Type B pancreatic cell (in vitro differentiated cells): ENCODE data around the gene IGFBP4. TPM values are rescaled to one million over a fixed set of nuclear protein-coding genes. Genes with fewer than 3 reads are reported as not detected.
A peak's percentile ranks its signal among the peaks of the same experiment; 100 is the strongest.

Source experiments
- DNase-seq: peaks from one replicate; pipeline ENCODE4 v3.0.0; 2021; ENCODE audit warnings: mixed read lengths; ENCODE audit not compliant: unreplicated experiment; ENCODE audit errors: extremely low spot score
- H3K27ac Mint-ChIP-seq: 2 replicates; pipeline ENCODE4 v1.8.0; 2021; ENCODE audit warnings: mild to moderate bottlenecking, mixed read lengths
- H3K27me3 Mint-ChIP-seq: 2 replicates; pipeline ENCODE4 v1.8.0; 2021; ENCODE audit warnings: mixed read lengths
- H3K36me3 Mint-ChIP-seq: 2 replicates; pipeline ENCODE4 v1.8.0; 2021; ENCODE audit warnings: mixed read lengths
- H3K4me1 Mint-ChIP-seq: one replicate; pipeline ENCODE4 v1.8.0; 2021; ENCODE audit warnings: mixed read lengths; ENCODE audit not compliant: unreplicated experiment
- H3K4me3 Mint-ChIP-seq: 2 replicates; pipeline ENCODE4 v1.8.0; 2021; ENCODE audit warnings: mild to moderate bottlenecking, mixed read lengths
- H3K9me3 Mint-ChIP-seq: 2 replicates; pipeline ENCODE4 v1.8.0; 2021; ENCODE audit warnings: mixed read lengths
- total RNA-seq: library from RNA; stranded (reverse); gene quantifications from 2 replicates; pipeline ENCODE4 v1.2.1, GENCODE V29; 2021; ENCODE audit warnings: low replicate concordance
- TF ChIP-seq, protein P1 (sequence below): fragments of 200-600 bp; sonication (generic); conservative IDR thresholded peaks from 2 replicates; pipeline ENCODE4 v1.5.0; 2021; ENCODE audit warnings: antibody characterized with exemption, mild to moderate bottlenecking

IGFBP4 gene
- total RNA-seq, 1 donor from 2014 or later, result 78.2 TPM

DNA sequence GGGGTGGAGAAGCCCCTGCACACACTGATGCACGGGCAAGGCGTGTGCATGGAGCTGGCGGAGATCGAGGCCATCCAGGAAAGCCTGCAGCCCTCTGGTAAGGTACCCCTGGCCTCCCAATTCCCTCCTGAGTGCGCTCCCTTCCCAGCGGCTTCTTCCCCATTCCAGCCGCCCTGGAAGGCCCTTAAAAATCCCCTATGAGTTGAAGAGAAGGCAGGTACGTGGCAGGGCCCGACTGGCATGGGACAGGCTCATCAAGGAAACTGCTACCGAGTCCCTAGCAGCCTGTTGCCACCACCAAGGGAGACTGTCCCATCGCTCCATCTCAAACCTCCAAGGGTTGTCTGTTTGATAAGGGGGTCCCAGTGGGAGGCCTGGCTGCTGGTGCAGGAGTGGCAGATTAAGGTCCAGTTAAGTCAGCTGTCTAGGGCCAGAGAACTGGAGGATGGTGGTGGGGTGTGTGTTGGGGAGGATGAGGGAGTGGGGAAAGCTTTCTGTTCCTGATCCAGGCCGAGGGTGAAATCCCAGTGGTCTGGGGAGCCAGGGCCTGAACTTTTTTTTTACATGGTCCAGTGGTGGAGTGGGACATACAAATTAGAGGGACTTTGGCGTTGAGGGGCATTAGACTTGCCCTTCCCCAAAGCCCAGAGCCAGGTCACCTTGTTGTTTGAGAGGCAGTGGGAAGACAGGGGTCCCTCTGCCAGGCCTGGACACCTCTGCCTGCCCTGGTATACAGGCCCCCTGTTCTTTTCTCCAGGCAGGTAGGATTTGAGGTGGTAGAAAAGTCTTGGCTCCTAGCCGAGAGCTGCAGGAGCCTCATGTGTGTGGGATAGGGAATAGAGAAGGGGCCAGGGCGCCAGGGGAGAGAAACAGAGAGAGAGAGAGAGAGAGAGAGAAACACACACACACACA is 994 bp downstream of the IGFBP4 start:
- peaks cover 21% of the 10 kb centered on the region for H3K27me3 Mint-ChIP-seq
- H3K27ac Mint-ChIP-seq, result peak overlapping the region; percentile 76
- DNase-seq, result no peak
- no peaks in the 10 kb centered on the region for H3K9me3 Mint-ChIP-seq
- H3K36me3 Mint-ChIP-seq, result peaks cover 4% of the 10 kb centered on the region
- TF ChIP-seq, protein P1, sequence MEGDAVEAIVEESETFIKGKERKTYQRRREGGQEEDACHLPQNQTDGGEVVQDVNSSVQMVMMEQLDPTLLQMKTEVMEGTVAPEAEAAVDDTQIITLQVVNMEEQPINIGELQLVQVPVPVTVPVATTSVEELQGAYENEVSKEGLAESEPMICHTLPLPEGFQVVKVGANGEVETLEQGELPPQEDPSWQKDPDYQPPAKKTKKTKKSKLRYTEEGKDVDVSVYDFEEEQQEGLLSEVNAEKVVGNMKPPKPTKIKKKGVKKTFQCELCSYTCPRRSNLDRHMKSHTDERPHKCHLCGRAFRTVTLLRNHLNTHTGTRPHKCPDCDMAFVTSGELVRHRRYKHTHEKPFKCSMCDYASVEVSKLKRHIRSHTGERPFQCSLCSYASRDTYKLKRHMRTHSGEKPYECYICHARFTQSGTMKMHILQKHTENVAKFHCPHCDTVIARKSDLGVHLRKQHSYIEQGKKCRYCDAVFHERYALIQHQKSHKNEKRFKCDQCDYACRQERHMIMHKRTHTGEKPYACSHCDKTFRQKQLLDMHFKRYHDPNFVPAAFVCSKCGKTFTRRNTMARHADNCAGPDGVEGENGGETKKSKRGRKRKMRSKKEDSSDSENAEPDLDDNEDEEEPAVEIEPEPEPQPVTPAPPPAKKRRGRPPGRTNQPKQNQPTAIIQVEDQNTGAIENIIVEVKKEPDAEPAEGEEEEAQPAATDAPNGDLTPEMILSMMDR, result peak; percentile 33
- peak overlapping the region; percentile 90 for H3K4me3 Mint-ChIP-seq
- peaks cover 35% of the 10 kb centered on the region for H3K4me1 Mint-ChIP-seq

DNA sequence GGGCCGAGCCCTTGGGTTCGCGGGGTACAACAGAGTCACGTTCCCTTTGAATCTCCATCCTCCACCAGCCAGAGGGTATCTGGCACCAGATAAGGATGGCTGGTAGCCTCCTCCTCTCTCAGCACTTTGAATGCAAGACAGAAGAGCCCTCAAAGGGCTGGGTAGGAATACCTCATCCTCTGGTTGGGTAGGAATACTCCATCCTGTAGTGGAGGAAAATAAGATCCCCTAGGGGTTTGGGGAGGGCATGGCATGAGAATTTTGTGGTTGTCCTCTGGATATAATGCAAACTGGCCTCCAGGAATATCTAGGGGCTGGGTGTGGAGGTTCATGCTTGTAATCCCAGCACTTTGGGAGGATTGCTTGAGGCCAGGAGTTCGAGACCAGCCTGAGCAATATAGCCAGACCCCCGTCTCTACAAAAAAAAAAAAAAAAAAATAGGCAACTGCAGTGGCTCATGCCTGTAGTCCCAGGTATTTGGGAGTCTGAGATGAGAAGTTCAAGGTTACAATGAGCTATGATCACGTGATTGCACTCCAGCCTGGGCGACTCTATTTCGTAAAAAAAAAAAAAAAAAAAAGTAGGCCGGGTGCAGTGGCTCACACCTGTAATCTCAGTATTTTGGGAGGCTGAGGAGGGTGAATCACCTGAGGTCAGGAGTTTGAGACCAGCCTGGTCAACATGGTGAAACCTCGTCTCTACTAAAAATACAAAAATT is 2.7 kb downstream of the IGFBP4 start:
- Mint-ChIP-seq H3K4me3 (peak overlapping the region; percentile 90), H3K27me3 (peaks cover 19% of the 10 kb centered on the region), H3K9me3 (no peaks in the 10 kb centered on the region), H3K4me1 (peaks cover 36% of the 10 kb centered on the region), H3K27ac (no peak overlapping the region), H3K36me3 (peaks cover 4% of the 10 kb centered on the region)
- TF ChIP-seq, protein P1, result peak; percentile 53
- no peak for DNase-seq

DNA sequence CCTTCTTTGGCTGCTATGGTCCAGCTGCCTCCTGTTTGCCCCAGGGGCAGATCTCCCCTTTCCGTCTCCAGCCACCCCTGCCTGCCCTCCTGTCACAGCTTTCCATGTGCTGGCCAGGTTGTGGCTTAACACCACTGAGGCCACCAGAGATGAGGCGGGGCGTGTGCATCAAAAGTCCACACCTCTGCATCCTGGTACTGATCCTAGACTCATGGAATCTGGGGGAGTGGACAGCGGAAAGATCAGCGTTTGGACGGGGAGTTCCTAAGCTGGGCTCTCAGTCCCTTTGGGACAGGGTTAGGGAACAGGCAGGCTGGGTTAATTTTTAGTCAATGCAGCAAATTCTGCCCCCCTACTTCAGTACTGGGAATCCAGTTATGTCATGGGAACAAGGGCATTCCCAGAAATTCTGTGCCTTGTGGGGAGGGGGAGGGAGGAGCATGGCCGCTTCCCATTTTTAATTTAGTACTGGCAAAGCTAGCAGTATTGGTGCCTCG is 3.9 kb downstream of the IGFBP4 start:
- H3K27ac Mint-ChIP-seq, result no peak overlapping the region
- peaks cover 4% of the 10 kb centered on the region for H3K36me3 Mint-ChIP-seq
- H3K4me3 Mint-ChIP-seq, result no peak overlapping the region

DNA sequence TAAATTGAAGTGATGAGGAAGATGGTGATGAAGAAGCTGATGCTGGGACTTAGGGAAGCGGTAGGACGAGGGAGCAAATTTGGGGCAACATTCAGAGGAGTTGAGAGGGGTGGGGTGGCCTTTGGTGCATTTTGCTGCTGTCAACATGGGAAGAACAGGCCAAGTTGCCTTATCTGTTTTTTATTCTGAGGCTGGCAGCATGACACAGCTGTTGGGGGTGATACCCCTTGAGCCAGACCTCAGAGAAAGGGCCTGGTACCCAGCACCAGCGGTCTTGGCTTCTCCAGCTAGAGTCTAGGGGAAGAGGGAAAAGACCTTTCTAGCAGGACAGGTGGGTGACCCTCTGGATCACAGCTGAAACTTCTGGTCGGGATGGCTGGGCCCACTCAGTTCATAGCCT is 4.6 kb downstream of the IGFBP4 start:
- Mint-ChIP-seq H3K27ac (no peak overlapping the region), H3K4me3 (no peak overlapping the region)
- TF ChIP-seq, protein P1, result no peak

More for the DNA sequence above, 3.9 kb downstream of the IGFBP4 start:
- Mint-ChIP-seq H3K27me3 (peaks cover 16% of the 10 kb centered on the region), H3K9me3 (no peaks in the 10 kb centered on the region), H3K4me1 (peaks cover 41% of the 10 kb centered on the region)
- TF ChIP-seq, protein P1, result no peak
- no peak for DNase-seq

DNA sequence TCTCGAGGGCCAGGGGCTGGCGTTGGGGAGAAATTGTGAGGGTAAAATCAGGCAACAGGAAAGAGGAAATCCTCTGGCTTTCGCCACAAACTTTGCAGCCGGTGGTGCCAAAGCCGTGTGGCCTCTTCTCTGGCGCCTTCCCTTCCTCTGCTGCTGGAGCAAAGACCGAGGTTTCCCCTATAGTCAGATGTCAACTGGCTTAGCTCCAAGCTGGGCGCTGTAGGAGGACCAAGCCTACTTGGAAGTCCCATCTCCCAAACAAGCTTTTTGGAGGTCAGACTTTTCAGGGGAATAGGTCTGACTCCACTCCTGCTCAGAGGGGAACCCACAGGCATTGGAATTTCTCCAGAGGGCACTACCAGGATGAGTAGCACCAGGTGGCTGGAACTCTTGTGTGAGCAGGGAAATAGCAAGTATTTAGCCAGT is 5.0 kb downstream of the IGFBP4 start:
- Mint-ChIP-seq H3K27me3 (peaks cover 16% of the 10 kb centered on the region), H3K4me1 (peaks cover 44% of the 10 kb centered on the region), H3K4me3 (no peak overlapping the region), H3K27ac (peak overlapping the region; percentile 80), H3K9me3 (no peaks in the 10 kb centered on the region), H3K36me3 (peaks cover 8% of the 10 kb centered on the region)
- DNase-seq, result no peak
- TF ChIP-seq, protein P1, result no peak

More for the DNA sequence above, 4.6 kb downstream of the IGFBP4 start:
- peaks cover 16% of the 10 kb centered on the region for H3K27me3 Mint-ChIP-seq
- H3K36me3 Mint-ChIP-seq, result peaks cover 4% of the 10 kb centered on the region
- H3K9me3 Mint-ChIP-seq, result no peaks in the 10 kb centered on the region
- peaks cover 44% of the 10 kb centered on the region for H3K4me1 Mint-ChIP-seq
- DNase-seq, result no peak
